Spleen (tissue), 11 donors: ENCODE data around the gene MATCAP1. TPM values are rescaled to one million over a fixed set of nuclear protein-coding genes. Genes with fewer than 3 reads are reported as not detected.

Experiments
- DNase-seq: peaks from one replicate; pipeline ENCODE4 v3.0.0-alpha.2; 2020
- H3K27ac ChIP-seq, 8 donors: fragments of 200-600 bp; sonication (generic) in 7 of 8; 1 replicate in 4 of 8; 2 replicates in 4 of 8; pipeline versions ENCODE4 v1.5.0 to v1.8.0; 2016 to 2021; ENCODE audit warnings: inconsistent platforms in 4 of 8, mild to moderate bottlenecking in 4 of 8, moderate library complexity in 1 of 8
- H3K27me3 ChIP-seq, 7 donors: fragments of 200-600 bp; sonication (generic) in 6 of 7; replicated peaks in 1 of 7; 1 replicate in 4 of 7; 2 replicates in 3 of 7; pipeline versions ENCODE4 v1.5.0 to v1.8.0; 2016 to 2021; ENCODE audit warnings: inconsistent platforms in 3 of 7, mild to moderate bottlenecking in 1 of 7
- H3K36me3 ChIP-seq, 6 donors: fragments of 200-600 bp; sonication (generic) in 5 of 6; 1 replicate in 4 of 6; 2 replicates in 2 of 6; pipeline versions ENCODE4 v1.5.0 to v1.8.0; 2016 to 2021; ENCODE audit warnings: inconsistent platforms in 2 of 6
- H3K4me1 ChIP-seq, 6 donors: fragments of 200-600 bp; sonication (generic) in 5 of 6; 1 replicate in 3 of 6; 2 replicates in 3 of 6; pipeline versions ENCODE4 v1.5.0 to v1.8.0; 2016 to 2021; ENCODE audit warnings: inconsistent platforms in 3 of 6
- H3K4me3 ChIP-seq, 8 donors: fragments of 200-600 bp; sonication (generic) in 7 of 8; 1 replicate in 4 of 8; 2 replicates in 4 of 8; pipeline versions ENCODE4 v1.5.0 to v1.8.0; 2016 to 2021; ENCODE audit warnings: inconsistent platforms in 4 of 8, mild to moderate bottlenecking in 4 of 8, moderate library complexity in 2 of 8
- H3K9me3 ChIP-seq, 8 donors: fragments of 200-600 bp; sonication (generic) in 7 of 8; 1 replicate in 4 of 8; 2 replicates in 4 of 8; pipeline versions ENCODE4 v1.5.0 to v1.8.0; 2016 to 2021; ENCODE audit warnings: inconsistent platforms in 4 of 8
- POLR2A ChIP-seq, 3 donors: fragments of 450-650 bp; IDR thresholded peaks; one replicate each; pipeline ENCODE4 v1.5.1; 2017; ENCODE audit warnings: antibody characterized with exemption in 3 of 3, mild to moderate bottlenecking in 1 of 3
- POLR2AphosphoS5 ChIP-seq, 3 donors: sonication (generic); formaldehyde crosslinking; IDR thresholded peaks; one replicate each; pipeline ENCODE4 v1.5.1; 2017; ENCODE audit warnings: antibody characterized with exemption in 3 of 3
- WGBS, 5 donors: extraction: QIAGEN DNeasy Blood & Tissue Kit in 3 of 5; methylation state at CpG; one replicate each; pipeline versions ENCODE4 v1.1.5 to v1.1.7; 2013 to 2018; 5-methylcytosine and 5-hydroxymethylcytosine counted together
- intact Hi-C: fragments of 100-400 bp; cut with DNase I; formaldehyde crosslinking; loops from one replicate; pipeline ENCODE4 v1.15.0; 2023; ENCODE audit warnings: low total_unique reads
- polyA plus RNA-seq, 3 donors: library from polyadenylated mRNA; stranded (reverse); fragments of 200-250 nt; gene quantifications; one replicate each; pipeline ENCODE4 v1.2.1, GENCODE V29; 2013
- total RNA-seq, 7 donors: library from RNA; depleted of rRNA in 3 of 7; stranded (reverse); fragments of >200 nt in 3 of 7; fragmentation: NEBNext Ultra II Directional in 4 of 7; extraction: Animal tissue kit (Norgen Biotek cat#: 25700) in 4 of 7; gene quantifications; one replicate each; pipeline versions ENCODE4 v1.1.0 to v1.2.1, GENCODE V29; 2016 to 2021
- TF ChIP-seq, protein P1 (sequence below), 11 experiments: fragments of 200-600 bp in 7 of 11; fragments of 450-650 bp in 4 of 11; sonication (generic) in 4 of 11; IDR thresholded peaks in 8 of 11; conservative IDR thresholded peaks in 3 of 11; 1 replicate in 7 of 11; 2 replicates in 4 of 11; pipeline versions ENCODE4 v1.4.0 to v1.8.0; 2016 to 2021; ENCODE audit warnings: antibody characterized with exemption in 11 of 11, inconsistent platforms in 4 of 11, mild to moderate bottlenecking in 1 of 11
- donor health status: healthy with polysubstance abuse.
- donor health status: DM: no; HTN: no; CAD: no; lungs with moderate emphysema.
- donor health status: DM: no; HTN: no; CAD: no.
- donor health status: Bipolar disorder and iron deficiency.
- donor health status: healthy.
- donor health status: DM: no; HTN: no; CAD: no.
- donor health status: DM: yes; HTN: yes; CAD: no.

The MATCAP1 gene
- total and polyA plus RNA-seq, 10 donors = 8.9 to 59.4 (median 20.6) TPM

DNA sequence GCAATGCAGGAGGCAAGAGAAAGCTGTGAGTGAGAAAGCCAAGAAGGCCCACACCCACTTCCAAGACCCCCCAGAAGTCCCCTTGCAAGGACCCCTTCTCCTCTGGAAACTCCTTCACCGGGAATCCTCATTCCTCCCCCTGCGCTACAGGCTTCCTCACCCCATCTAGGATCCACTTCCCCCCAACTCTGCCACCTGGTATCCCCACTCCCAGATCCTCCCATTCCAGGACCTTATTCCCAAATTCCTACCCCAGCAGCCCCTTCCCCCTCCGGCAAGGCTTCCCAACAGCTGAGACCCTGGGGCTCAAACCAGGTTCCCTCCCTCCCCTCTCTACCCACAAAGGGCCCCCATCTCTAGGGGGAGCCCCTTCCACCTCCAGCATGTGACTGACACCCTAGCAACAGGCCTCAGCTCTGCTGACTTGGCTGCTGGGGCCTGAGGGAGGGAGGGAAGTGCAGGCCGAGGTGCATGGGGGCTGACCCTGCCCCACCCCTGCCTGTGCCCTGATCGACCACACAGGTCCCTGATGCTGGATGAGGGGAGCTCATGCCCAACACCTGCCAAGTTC, 17.1 kb downstream of the MATCAP1 start:
- intact Hi-C loops = no loop called here
- Histone ChIP-seq H3K36me3 (no peaks in the 10 kb centered on the region), H3K4me1 (peaks cover 44 to 76% (median 65%) of the 10 kb centered on the region in 6 donors), H3K27ac (no peak overlapping the region), H3K9me3 (no peaks in the 10 kb centered on the region), H3K4me3 (no peak overlapping the region), H3K27me3 (peaks cover 4 to 100% (median 78%) of the 10 kb centered on the region in 7 donors)
- 64 to 89% (median 66%) methylated on average over 4 to 5 of the region's 5 CpGs for WGBS, 5 donors
- no peak for DNase-seq
- no peak for TF ChIP-seq POLR2AphosphoS5 (IDR thresholded peaks at IDR 0.05)
- TF ChIP-seq, protein P1, sequence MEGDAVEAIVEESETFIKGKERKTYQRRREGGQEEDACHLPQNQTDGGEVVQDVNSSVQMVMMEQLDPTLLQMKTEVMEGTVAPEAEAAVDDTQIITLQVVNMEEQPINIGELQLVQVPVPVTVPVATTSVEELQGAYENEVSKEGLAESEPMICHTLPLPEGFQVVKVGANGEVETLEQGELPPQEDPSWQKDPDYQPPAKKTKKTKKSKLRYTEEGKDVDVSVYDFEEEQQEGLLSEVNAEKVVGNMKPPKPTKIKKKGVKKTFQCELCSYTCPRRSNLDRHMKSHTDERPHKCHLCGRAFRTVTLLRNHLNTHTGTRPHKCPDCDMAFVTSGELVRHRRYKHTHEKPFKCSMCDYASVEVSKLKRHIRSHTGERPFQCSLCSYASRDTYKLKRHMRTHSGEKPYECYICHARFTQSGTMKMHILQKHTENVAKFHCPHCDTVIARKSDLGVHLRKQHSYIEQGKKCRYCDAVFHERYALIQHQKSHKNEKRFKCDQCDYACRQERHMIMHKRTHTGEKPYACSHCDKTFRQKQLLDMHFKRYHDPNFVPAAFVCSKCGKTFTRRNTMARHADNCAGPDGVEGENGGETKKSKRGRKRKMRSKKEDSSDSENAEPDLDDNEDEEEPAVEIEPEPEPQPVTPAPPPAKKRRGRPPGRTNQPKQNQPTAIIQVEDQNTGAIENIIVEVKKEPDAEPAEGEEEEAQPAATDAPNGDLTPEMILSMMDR (IDR thresholded peaks at IDR 0.05 in 8 of 11, conservative IDR thresholded peaks at IDR 0.05 in 3 of 11) = no peak
- TF ChIP-seq POLR2A (IDR thresholded peaks at IDR 0.05) = no peak

DNA sequence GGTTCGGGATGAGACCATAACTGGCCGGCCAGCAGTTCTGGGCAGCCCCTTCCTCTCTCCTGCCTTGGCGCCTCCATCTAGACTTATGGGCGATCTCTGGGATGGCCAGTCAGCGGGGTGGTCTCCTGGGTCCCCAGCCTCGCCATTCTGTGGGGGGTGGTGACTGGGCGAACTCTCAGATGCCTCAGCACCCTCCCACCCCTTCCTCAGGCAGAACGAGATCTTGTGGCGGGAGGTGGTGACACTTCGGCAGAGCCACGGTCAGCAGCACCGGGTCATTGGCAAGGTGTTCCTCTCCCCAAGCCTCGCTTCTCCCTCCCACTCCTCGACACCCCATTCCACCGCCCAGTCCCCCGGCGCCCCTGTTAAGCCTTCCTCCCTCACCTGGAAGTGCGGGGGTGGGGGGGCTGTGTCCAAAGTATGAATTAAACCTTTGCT, 17.6 kb downstream of the MATCAP1 start:
- intact Hi-C loops = no loop called here
- WGBS, 5 donors = 20 to 28% (median 24%) methylated on average over 11 to 18 of the region's 18 CpGs
- TF ChIP-seq, protein P1 (IDR thresholded peaks at IDR 0.05 in 8 of 11, conservative IDR thresholded peaks at IDR 0.05 in 3 of 11) = no peak
- TF ChIP-seq POLR2AphosphoS5 (IDR thresholded peaks at IDR 0.05) = no peak
- TF ChIP-seq POLR2A (IDR thresholded peaks at IDR 0.05) = no peak
- Histone ChIP-seq H3K27ac (no peak overlapping the region), H3K4me1 (peaks cover 49 to 78% (median 68%) of the 10 kb centered on the region in 6 donors), H3K27me3 (peaks cover 4 to 100% (median 83%) of the 10 kb centered on the region in 7 donors), H3K4me3 (peak overlapping the region in 1 of 8 donors; percentile 67), H3K36me3 (no peaks in the 10 kb centered on the region), H3K9me3 (no peaks in the 10 kb centered on the region)
- no peak for DNase-seq

DNA sequence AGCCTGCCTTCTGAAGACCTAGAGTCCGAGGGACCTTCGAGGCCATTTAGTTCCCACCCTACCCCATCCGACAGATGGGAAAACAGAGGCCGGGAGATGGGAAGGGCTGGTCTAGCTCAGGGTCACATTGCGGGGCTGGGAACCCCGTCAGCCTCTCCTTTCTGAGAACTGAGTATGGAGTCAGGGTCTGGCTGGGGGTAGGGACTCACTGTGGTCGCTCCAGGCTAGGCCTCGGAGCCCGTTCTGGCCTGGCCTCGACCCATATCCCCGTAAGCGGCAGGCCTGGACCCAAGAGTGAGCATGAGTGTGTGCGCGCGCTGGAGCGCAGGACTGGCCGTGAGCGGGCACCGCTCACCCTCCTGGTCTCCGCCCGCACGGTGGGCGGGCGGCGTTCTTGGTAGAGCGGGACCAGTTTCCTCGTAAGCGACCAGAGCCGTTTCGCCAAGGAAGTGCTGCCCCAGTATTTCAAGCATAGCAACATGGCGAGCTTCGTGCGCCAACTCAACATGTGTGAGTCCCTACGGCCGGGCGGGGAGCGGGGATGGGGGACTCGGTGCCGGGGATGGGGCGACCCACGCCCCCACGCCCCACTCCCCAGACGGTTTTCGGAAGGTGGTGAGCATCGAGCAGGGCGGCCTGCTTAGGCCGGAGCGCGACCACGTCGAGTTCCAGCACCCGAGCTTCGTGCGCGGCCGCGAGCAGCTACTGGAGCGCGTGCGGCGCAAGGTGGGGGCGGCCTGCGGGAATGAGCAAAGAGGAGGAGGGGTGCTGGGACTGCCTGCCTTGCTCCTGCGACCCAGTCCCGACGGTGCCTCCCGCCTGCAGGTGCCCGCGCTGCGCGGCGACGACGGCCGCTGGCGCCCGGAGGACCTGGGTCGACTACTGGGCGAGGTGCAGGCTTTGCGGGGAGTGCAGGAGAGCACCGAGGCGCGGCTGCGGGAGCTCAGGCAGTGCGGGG, 18.4 kb downstream of the MATCAP1 start:
- WGBS, 5 donors = 6 to 11% (median 9%) methylated on average over 29 to 85 of the region's 85 CpGs
- DNase-seq = no peak
- Histone ChIP-seq H3K9me3 (no peaks in the 10 kb centered on the region), H3K4me1 (peaks cover 52 to 78% (median 69%) of the 10 kb centered on the region in 6 donors), H3K27ac (no peak overlapping the region), H3K4me3 (peak overlapping the region in 2 of 8 donors; percentile 40 to 67), H3K36me3 (no peaks in the 10 kb centered on the region), H3K27me3 (peaks cover 4 to 97% (median 80%) of the 10 kb centered on the region in 7 donors)
- TF ChIP-seq POLR2AphosphoS5 (IDR thresholded peaks at IDR 0.05) (peak in 1 of 3 donors; percentile 52), POLR2A (IDR thresholded peaks at IDR 0.05) (no peak)
- TF ChIP-seq, protein P1 (IDR thresholded peaks at IDR 0.05 in 8 of 11, conservative IDR thresholded peaks at IDR 0.05 in 3 of 11) = no peak
- intact Hi-C loops = no loop called here
